Activated CD4-positive, alpha-beta T cell treated with anti-CD3 and anti-CD28 coated beads for 48 hours (primary cell): ENCODE results near the gene AHSA1.
"Not testable (repeated sequence)": the region's sequence is repeated elsewhere in the genome, so short reads cannot be mapped to it uniquely, and the experiment has no call there.

Experiments used
- DNase-seq: peaks from one replicate; pipeline ENCODE4 v3.0.0-alpha.2; 2020

The AHSA1 gene

DNA sequence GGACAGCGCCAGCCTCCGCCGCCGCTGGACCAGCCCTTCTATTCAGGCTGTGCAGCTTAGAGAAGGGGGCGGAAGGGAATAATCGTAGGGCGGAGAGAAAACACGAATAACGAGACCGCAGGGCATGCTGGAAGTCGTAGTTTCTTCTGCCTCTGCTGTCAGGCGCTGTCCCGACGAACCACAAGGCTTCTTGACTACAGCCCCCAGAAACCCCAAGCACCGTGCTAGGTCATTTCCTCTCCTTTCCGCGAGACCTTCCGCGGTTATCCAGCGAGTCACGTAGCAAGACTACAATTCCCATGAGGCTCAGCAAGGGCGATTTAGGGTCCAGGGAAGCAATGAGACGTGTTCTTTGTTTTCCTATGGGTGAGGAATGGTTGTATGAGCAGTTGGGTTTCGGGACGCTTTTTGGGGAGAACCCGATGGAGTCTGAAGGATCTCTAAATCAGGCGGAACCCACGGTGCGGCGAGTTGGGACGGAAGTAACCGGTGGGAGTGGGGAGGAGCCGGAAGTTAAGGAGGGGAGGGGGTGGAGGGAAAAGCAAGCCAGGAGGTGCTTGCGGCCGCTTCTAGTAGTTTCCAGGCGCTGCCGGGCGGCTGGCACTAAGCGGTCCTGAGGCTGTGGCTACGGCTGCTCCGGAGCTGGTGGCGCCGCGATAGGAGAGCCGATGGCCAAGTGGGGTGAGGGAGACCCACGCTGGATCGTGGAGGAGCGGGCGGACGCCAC is at the start of gene AHSA1, which contains the start of gene VIPAS39:
Gene AHSA1 (plus strand): TSS at position 572 of the 727 bp plus-strand sequence. CDS start 97 bp downstream, at position 669.
Gene VIPAS39 (minus strand): TSS at position 80 of the 727 bp plus-strand sequence. CDS start 3,499 bp downstream, outside the sequence.
- peak; percentile 96 for DNase-seq

GRCh38 chr14:77409131-77409533 is 48.8 kb upstream of the AHSA1 start:
- peak; percentile 4 for DNase-seq

DNA sequence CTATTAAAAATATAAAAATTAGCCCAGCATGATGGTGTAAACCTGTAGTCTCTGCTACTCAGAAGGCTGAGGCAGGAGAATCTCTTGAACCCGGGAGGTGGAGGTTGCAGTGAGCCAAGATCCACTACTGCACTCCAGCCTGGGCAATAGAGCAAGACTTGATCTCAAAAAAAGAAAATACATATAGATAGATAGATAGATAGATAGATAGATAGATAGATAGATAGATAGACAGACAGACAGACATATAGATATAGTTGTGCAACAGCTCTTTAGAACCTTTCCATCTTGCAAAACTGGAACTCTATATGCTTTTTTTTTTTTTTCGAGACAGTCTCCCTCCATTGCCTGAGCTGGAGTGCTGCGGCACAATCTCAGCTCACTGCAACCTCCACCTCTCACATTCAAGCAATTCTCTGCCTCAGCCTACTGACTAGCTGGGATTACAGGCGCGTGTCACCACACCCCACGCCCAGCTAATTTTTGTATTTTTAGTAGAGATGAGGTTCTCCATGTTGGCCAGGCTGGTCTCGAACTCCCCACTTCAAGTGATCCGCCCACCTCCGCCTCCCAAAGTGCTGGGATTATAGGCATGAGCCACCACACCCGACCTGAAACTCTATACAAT is 42.4 kb upstream of the AHSA1 start:
- not testable (repeated sequence) for DNase-seq

- DNase-seq = not testable (repeated sequence)
Measured at GRCh38 chr14:77416098-77416497, 41.8 kb upstream of the AHSA1 start.

GRCh38 chr14:77416836-77417235 is 41.1 kb upstream of the AHSA1 start:
- no peak for DNase-seq

DNA sequence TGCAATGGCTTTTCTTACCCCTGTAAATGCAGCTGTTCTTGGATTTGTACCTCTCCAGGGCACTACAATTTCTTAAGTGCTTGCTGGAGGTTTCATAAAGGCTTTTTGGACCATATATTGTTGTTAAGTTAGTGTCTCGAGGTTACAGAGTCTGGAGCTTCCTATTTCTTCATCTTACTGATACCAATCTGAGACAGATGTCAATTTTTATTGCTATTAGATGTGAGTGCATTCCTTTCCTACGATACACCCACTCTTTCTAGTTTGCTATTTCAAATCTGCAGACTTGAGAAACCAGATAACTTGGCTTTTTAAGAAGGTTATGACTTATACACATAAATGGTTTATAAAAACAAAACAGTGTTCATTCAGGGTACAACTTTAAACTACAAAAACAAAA is 36.7 kb upstream of the AHSA1 start:
- no peak for DNase-seq

DNA sequence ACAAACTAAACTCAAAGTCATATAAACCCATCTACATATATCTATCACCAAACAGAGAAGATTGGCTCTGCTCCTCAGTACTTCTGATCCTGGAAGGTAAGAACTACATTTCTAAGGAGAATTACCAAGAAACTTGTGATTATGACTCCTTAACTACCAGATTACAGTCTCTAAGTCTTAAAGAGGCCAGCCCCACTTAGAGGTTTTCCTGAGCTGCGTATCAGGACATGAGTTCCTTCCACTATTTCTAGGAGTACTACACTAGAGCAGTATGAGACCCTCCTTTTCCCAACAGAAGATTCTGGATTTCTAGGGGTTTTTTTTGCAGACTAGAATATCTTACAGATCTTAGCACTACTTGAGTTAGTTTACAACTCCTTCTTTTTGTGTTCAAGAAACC is 34.5 kb upstream of the AHSA1 start, which contains the start of gene NOXRED1:
Gene NOXRED1 (minus strand): TSS at position 101 of the 400 bp plus-strand sequence. CDS start 634 bp downstream, outside the sequence.
- DNase-seq = no peak

- DNase-seq = no peak
Measured at GRCh38 chr14:77424862-77425261, 33.0 kb upstream of the AHSA1 start.

DNA sequence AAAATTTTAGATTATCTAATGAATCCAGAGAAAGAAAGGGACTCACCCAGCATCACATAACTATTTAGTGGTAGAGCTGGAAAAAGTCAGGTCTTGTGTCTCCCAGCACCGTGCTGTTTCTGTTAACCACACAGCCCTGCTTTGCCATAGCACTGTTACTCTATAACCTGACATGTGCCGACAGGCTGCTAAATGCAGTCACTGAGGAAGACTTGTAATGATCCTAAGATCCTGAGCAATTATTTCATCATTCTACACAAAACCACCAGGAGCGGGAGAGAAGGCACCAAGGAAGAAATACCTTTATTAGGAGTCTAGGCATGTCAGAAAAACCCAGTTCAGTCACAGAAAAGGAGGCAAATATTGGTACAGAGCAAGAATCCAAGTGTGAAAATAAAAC is 31.5 kb upstream of the AHSA1 start:
- DNase-seq = no peak

- no peak for DNase-seq
Measured at GRCh38 chr14:77436042-77436441, 21.9 kb upstream of the AHSA1 start.

DNA sequence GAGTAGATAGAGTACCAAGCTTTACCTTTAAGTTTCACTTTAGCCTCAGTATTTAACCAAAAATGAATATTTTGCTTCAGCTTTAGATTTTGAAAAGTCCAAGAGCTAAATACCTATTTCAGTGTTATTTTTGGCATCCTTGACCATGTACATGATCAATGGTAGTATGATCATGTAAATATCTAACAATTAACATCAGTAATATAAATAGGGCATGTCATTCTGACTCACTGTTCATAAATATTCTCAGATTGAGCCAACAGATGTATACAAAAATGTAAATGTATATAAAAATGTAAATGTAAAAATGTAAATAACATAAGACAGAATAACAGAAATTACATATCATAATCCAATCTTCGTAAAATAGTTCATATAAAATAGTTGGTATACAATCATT is 19.3 kb upstream of the AHSA1 start:
- DNase-seq = no peak

- no peak for DNase-seq
Measured at GRCh38 chr14:77439861-77440260, 18.0 kb upstream of the AHSA1 start.

- DNase-seq = no peak
Measured at GRCh38 chr14:77442196-77442595, 15.7 kb upstream of the AHSA1 start.

GRCh38 chr14:77455966-77456640 is 1.8 kb upstream of the AHSA1 start:
- DNase-seq = no peak

GRCh38 chr14:77457115-77457521 is 775 bp upstream of the AHSA1 start:
- no peak for DNase-seq

- peak; percentile 53 for DNase-seq
Measured at GRCh38 chr14:77458249-77458950, 507 bp downstream of the AHSA1 start.

GRCh38 chr14:77459072-77459723 is 1.3 kb downstream of the AHSA1 start:
- peak; percentile 86 for DNase-seq

- DNase-seq = no peak
Measured at GRCh38 chr14:77467801-77468200, 9.9 kb downstream of the AHSA1 start.

DNA sequence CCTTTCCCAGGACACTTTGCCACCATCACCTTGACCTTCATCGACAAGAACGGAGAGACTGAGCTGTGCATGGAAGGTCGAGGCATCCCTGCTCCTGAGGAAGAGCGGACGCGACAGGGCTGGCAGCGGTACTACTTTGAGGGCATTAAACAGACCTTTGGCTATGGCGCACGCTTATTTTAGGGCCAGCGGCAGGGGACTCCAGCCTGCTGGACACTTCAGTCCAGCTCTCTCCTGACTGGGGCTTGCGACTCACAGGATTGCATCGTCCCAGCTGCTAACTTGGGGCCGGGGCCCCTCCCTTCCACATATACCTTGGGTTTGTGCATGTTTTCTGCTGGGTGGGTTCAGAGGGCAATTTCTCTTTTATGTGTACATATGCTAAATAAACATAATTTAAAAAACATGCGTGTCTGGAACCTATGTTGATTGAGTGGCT is 11.2 kb downstream of the AHSA1 start:
- no peak for DNase-seq

DNA sequence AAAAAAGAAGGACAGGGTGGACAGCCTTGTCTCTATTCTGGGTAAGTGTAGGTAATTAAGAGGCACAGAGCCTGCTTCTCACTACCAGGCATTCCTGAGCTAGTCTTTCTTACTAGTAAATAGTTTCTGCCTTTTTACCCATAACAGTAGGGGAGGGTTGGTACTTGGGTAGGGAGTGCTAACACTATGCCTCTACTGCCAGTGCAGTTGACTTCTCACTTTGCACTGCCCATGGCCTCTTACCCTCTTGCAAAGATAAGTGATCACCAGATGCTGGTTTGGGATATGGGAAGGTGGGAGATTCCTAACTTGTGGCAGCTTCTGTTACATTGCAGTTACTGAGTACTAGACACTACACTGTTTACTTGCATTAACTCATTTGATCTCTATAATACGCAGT is 11.6 kb downstream of the AHSA1 start:
- DNase-seq = no peak

DNA sequence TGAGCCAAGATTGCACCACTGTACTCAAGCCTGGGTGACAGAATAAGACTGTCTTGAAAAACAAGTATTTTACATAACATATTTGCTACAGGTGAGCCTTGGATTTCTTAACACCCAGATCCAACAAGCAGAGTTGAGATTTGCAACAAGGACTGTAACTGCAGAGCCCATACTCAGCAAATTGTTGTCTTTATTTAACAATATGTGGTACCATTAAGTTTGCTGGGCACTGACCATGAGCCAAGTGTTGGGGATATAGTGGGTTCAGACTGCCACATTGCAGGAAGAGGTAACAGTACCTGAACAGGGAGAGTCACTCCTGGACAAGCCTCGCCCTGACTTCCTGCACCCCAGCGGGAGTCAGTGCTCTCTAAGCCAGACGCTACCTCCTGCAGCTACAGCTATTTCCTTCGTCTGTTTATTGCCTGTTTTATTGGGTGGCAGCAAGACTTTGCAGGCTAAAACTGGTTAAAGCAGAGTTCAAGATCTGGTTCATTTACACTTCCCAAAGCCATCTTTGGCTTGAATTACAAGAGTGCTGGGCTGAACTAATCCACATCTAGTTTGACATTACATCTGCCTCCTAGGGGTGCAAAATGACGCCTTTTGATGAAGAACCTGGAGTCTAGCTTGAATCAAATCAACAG is 12.5 kb downstream of the AHSA1 start:
- no peak for DNase-seq

GRCh38 chr14:77473921-77474320 is 16.0 kb downstream of the AHSA1 start:
- no peak for DNase-seq
